Measurements from ENCODE around the gene TMEM94. TPM values are rescaled to one million over a fixed set of nuclear protein-coding genes. Genes with fewer than 3 reads are reported as not detected.

The TMEM94 gene
- total and polyA plus RNA-seq, 9 of the 15 experiments (the other 6 are each of a cell fraction or from before 2014, with no cell fraction given), result 0.35 to 48.1 (median 14.4) TPM

- TF ChIP-seq HMGN3 (IDR thresholded peaks at IDR 0.05; ENCODE audit: borderline replicate concordance, extremely low read depth, insufficient read length, low read depth, low read length) (peak; percentile 87), ZNF143 (CRISPR knock-in tag; IDR thresholded peaks at IDR 0.05) (no peak), SMAD1 (IDR thresholded peaks at IDR 0.05; ENCODE audit: low read depth, low read length, partially characterized antibody) (no peak), E2F6 (IDR thresholded peaks at IDR 0.05; ENCODE audit: borderline replicate concordance in 1 of 2, extremely low read depth in 1 of 2, insufficient read depth in 1 of 2, insufficient read length in 1 of 2, low read depth in 1 of 2, low read length in 1 of 2, poor library complexity in 1 of 2, severe bottlenecking in 1 of 2) (peak; percentile 35 to 84), POLR2A (conservative IDR thresholded peaks at IDR 0.05) (peak; percentile 53), ARID4B (CRISPR knock-in tag; IDR thresholded peaks at IDR 0.05) (peak; percentile 29; the same call in 1 of the 2 replicates), MYNN (IDR thresholded peaks at IDR 0.05) (peak; percentile 44; the same call in 1 of the 2 replicates), MYNN (CRISPR knock-in tag; IDR thresholded peaks at IDR 0.05) (no peak), KDM5B (IDR thresholded peaks at IDR 0.05; ENCODE audit: insufficient replicate concordance, low read depth, low read length) (peak; percentile 12)
Observed at GRCh38 chr17:75524970-75525805, 68.8 kb downstream of the TMEM94 start, which contains the start of gene LLGL2 (continued).
